T-helper 2 cell treated with Interferon-gamma antibody and Interleukin-4, amounts not matched to agents 100 ng/mL and 5 ng/mL, for 36 hours (primary cell): Measurements from ENCODE around the gene APOL6. TPM values are rescaled to one million over a fixed set of nuclear protein-coding genes. Genes with fewer than 3 reads are reported as not detected.

Source experiments
- intact Hi-C: fragments of 100-400 bp; cut with micrococcal nuclease; formaldehyde crosslinking; loops from one replicate; pipeline ENCODE4 v1.15.1; 2023
- total RNA-seq: library from RNA; stranded (reverse); gene quantifications from 2 replicates; pipeline ENCODE4 v1.2.3, GENCODE V29; 2022

APOL6 gene
- total RNA-seq, 1 donor from 2014 or later, result 73.9 TPM

DNA sequence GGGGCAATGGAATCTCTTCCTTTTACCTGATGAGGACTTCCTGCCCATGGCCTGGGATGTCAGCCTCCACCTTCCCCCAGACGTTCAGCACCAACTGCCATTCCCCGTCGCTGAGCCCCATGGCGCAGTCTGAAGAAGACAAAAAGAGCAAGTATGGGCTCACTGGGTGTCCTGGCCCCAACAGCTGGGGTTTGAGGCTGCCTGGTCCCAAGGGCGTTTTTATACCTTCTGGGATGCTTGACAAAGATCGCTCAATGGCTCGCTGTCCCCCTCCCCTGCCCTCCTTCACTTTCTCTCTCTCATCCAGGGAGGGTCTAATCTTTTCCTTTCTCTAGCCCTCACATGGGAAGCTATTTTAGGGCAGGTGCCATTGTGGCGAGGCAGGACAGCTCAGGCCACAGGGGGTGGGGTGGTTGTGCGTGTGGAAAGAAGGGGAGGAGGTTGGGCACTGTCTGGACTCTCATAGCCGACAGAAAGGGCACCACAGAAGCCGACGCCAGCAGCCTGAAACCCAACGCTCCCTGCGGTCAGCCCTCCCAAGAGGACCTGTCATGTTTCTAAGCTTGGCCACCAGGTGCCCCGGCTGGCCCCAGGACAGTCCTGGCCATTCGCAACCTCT, 31.0 kb upstream of the APOL6 start, which contains the start of gene MB:
Gene MB (minus strand): TSS at position 193 of the 619 bp plus-strand sequence. CDS start 72 bp downstream, at position 121.
- intact Hi-C loops, result no loop called here

DNA sequence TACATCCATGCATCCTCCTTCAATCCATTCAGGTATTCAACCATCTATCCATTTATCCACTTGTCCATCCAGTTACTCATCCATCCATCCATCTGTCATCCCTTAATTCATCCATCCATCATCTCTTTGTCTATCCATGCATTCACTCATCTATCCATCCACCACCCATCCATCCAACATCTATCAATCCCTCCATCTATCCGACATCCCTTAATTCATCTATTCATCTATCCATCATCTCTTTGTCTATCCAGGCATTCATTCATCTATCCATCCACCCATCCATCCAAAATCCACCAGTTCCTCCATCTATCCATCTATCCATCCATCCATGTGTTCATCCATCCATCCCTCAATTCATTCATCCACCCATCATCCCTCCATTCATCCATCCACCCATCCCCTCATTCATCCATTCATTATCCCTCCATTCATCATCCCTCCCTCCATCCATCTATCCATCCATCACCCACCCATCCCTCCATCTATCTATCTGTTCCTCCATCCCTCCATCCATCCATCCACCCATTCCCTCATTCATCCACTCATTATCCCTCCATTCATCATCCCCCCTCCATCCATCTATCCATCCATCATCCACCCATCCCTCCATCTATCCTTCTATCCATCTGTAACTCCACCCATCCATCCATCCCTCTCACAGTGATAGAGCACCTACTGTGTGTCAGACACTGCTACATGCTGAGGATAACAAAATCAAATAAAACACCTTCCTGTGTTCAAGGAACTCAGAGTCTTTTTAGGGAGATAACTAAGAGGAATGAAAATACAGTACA, 29.6 kb upstream of the APOL6 start:
- intact Hi-C loops, result no loop called here

DNA sequence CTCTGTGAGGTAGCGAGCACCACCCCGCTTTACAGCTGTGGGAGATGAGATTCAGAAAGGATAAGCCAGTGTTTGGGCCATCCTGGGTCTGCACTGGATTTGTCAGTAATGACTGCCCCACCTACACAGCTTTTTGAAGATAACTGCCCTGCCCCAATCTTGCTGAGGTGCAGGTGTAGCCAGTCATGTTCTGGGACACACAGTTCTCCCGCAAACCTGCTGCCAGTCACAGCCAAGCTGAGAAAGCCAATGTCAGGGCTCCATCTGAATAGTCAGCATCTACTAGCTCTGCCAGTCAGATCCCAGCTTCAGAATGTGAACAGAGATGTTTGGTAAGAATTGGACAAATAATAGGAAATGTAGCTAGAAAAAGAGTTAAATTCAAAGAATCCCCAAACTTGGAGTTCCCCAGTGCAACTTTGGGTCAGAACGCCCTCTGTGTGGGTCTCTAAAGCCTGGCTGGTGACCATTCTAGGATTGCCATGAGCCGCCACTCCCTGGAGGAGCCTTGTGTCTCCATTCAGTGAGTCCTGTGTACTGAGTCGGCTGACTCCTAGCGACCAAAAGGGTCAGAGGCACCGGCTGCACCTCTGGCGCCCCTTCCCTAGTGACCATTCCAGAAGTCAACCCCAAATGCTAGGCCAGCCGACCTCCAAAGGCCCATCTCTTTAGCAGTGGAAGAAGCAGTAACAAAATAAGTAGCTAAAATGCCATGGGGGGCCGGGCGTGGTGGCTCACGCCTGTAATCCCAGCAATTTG, 28.7 kb upstream of the APOL6 start:
- intact Hi-C loops, result loop anchor here (10.0 kb wide), 2 partner anchors 195 to 405 kb away; partner anchors contain the start of gene RBFOX2

DNA sequence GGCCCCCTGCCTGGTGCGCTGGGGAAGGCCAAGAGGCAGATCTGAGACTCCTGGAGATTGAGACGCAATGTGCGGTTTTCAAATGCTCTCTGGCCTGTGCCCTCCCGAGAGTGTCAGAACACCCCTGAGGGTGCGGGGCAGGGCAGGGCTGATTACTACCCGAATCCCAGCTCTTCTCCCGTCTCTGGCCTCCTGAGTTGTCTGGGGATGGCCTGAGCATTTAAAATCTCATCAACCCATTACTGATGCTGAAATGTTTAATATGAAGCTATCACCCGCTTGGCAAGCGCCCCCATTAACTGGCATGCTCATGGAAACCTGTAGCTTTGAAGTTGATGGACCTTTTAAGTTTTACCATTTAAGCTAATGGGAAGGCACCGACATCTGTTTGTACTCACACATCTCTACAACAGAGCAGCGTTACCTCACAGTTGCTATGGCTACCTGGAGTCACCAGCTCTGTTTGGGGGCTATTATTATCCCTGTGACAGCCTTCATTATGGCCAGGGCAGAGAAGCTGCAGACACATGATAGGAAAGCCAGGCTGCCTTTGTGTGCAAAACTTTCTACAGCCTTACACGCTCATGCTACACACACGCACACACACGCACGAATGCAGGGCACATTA, 27.5 kb upstream of the APOL6 start:
- intact Hi-C loops, result loop anchor here (10.0 kb wide), 2 partner anchors 196 to 404 kb away; partner anchors contain the start of gene RBFOX2

DNA sequence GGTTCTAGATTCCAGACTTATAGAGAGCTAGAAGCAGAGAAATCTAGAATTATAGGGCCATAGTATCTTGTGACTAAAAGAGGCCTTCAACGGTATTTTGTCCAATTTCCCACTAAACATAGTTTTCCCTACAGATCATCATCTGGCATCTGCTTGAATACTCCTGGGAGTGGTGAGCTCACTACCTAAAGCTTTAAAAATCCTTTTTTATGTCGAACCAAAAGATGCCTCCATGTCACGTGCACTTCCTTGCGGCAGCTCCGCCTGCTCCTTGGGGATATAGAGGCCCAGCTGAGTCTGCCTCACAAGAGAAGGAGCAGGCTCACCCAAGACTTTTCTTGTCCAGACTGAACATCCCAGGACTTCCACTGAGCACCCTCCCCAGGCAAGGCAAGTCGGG, 26.8 kb upstream of the APOL6 start:
- intact Hi-C loops, result loop anchor here (10.0 kb wide), 2 partner anchors 197 to 403 kb away; partner anchors contain the start of gene RBFOX2

DNA sequence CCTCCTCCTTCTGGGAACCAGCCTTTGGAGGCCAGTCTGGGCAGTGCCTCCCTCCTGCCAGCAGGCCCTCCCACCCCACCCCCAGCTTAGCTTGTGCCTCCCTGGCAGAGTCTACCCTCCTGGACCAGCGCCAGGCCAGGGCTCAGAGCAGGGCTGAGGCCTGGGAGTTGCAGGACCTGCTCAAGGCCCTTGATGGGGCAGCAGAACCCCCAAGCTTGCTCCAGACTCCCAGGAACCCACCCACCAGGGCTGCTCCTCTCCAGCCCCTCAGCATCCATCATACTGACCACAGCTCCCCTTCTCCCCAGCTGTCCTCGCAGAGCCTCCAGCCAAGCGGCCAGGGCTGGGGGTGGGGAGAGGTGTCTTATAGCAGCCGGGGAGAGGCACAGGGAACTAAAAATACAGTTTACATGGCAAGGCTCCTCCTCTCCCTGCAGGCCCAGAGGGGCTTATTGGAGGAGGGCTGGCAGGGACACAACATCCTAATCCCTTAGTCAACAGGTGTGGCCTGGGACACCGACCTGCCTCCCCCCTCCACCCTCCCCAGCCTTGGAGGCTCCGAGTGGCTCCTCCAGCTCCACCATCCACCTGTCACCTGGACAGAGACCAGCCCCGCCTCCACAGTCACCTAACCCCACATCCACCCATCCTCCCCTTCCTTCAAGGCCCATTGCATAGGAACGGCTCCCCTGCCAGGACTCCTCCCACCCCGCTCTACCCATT, 25.9 kb upstream of the APOL6 start:
- intact Hi-C loops, result loop anchor here (10.0 kb wide), 2 partner anchors 198 to 402 kb away; partner anchors contain the start of gene RBFOX2

DNA sequence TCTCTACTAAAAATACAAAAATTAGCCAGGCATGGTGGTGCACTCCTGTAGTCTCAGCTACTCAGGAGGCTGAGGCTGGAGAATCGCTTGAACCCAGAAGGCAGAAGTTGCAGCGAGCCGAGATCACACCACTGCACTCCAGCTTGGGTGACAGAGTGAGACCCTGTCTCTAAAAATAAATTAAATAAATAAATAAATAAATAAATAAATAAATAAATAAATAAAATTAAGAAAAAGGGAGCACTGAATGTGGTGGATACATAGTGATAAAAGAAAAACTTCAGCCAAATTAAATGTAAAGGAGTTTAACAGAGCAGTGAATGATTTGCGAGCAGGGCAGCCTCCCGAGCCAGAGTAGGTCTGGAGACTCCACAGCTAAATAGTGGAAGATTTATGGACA, 24.4 kb upstream of the APOL6 start:
- intact Hi-C loops, result loop anchor here (1.0 to 10.0 kb wide), 3 partner anchors 199 to 401 kb away; partner anchors contain the start of gene RBFOX2

DNA sequence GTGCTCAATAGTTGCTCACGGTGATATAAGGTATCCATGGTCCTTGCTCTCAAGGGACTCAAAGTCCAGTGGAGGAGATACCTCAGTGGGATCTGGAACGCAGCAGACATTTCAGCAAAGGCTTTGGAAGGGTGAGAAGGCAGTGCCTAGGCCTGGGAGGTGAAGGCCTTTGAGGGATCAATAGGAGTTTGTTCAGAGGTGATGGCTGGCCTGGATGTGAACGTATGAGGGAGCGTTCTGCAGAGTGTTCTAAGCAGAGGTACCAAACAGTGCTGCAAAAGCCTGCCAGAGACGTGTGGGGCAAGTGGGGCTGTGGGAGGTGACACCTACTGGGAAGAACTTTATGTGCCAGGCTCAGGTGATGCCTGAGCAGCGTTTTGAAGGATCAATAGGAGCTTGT, 23.7 kb upstream of the APOL6 start:
- intact Hi-C loops, result loop anchor here (10.0 kb wide), 2 partner anchors 200 to 400 kb away; partner anchors contain the start of gene RBFOX2

DNA sequence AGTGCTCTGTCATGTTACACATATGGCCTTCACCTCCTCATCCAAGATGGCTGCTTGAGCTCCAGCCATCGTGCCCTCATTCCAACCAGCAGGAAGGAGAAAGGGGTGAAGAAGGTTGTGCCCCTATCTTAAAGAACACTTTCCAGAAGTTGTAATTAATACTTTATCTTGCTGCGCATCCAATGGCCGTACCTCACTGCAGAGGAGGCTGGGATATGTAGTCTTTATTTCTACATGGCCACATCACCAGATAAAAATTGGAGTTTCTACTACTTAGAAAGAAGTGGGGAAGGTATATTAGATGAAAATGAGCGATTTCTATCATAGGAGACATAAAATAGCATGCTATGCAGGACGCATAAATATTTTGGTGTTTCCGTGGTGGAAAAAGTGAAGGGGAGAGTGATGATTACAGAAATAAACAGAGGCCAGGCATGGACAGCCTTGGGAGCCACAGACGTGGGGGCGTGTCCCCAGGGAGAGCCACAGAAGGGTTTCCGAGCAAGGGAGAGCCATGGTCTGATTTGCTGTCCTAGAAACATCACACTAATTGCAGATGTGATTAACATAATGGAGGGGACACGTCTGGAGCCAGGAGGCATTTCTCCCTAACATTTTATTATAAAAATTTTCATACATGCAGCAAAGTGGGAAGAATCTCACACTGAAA, 22.3 kb upstream of the APOL6 start:
- intact Hi-C loops, result loop anchor here (2.0 to 10.0 kb wide), 4 partner anchors 201 to 499 kb away; partner anchors contain the start of gene RBFOX2

DNA sequence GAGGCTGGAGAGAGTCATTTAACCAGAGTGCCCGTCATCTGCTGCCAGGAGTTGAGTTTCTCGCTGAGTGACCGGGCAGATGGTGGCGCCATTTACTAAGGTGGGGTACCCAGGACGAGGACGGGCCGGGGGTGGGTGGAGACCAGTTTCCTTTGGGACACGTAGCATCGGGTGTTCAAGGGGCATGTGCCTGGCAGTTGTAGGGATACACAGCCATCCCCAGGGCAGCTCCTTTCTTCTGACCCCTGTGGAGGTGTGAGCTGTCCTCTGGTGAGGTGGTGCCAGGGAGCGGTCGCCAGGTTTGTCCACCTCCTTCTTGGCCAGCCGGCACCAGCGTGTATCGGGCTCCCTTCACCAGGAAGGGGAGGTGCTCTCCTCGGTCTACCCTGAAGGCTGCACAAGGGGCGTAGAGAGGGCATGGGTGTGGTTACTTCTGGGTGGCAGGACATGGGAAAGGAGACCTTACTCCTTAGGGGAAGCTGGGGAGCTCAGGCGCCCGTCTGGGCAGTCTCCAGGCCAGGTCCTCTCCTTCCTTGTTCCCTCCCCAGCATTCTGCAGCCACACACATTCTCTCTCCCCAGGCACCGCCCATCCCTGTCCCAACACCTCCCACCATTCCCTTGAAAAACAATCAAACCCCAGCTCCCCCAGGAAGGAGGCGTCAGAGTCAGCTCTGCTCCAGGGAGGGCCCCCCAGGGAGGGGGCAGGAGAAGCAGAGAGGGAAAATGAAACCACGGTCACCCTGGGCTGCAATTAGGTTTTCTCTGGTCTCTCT, 20.8 kb upstream of the APOL6 start:
- intact Hi-C loops, result loop anchor here (2.0 to 10.0 kb wide), 4 partner anchors 203 to 497 kb away; partner anchors contain the start of gene RBFOX2

DNA sequence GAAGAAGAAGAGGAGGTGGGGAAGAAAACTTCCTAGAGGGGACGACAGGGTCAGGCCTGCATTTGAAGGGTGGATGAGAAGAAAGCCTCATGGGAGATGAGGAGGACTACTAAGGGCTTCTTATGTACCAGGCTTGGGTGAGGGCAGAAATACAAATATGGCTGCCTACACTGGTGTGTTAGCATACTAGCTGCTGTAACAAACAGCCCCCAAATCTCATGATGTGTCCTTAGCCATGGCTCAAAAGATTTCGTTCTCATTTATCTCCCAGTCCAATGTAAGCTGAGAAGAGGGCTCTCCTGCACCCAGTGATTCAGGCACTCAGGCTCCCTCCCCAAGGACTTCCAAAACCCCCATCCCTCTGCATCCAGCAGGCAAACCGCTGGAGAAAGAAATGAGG, 19.5 kb upstream of the APOL6 start:
- intact Hi-C loops, result loop anchor here (5.0 to 10.0 kb wide), 3 partner anchors 204 to 396 kb away; partner anchors contain the start of gene RBFOX2

DNA sequence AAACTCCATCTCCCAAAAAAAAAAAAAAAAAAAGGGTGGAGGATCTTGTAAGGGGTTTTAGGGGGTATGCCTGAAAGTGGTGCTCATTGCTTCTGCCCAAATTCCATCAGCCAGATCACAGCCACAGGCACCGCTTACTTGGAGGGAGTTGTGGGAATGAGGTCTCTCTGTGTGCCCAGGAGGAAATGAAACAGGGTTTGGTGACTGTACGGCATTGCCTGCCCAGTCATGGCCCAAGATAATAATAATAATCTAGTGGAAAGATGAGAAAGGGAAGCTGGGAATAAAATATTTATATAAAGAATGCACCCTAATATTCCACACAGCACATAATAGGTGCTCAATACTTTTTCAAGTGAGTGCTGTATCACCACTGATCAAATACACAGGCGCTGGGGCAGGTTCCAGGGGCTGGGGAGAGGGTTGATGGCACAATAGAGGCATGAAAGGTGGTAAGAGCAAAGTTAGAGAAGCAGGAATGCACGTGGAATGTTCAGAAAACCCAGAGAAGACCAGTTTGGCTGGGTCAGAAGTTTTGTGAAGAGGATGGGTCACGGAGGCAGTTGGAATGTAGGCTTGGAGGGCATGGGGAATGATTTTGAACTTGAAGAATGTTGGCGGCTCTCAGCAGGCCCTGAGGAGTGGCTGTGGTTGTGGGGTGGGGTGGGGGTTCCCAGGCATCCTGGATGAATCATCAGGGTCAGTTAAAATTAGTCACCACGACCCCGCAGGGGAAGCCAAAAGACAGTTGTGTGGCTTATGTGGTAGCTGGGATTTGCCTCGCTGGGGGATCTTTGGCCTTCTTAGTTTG, 18.6 kb upstream of the APOL6 start:
- intact Hi-C loops, result loop anchor here (5.0 to 10.0 kb wide), 3 partner anchors 205 to 395 kb away; partner anchors contain the start of gene RBFOX2

DNA sequence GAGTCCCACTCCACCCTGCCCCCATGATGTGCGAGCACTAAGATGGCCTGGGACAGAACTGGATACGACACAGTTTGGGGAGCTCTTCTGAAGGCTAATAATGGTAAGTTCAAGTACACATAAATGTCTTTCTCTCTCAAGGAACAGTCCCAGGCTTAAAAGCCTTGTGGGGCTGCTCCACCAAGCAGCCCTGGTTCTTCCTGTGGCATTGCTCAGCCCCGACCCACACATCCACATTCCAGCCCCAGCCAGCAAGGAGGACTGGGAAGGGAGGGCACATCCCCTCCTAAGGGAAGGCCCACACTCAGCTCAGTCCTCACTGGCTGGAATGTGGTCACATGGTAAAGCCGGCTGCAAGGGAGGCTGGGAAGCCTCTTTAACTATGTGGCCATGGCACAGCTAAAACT, 17.9 kb upstream of the APOL6 start:
- intact Hi-C loops, result no loop called here

DNA sequence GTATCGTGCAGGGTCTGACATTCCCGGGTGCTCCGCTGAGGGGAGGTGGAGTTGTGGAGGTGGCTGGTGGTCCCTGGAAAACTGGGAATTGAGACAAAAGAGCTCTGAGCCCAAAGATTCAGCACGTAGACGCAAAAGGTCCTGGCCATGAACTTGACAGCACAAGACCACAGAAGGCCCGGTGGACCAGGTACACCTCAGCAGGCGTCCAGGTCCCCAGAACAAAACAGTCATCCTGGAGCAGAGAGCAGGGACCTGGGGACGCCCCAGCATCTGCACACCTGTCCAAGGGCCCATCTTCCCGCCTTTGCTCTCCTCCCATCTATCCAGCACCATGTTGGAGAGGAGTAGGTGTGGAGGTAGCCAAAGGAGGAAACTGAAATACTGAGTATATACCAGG, 17.4 kb upstream of the APOL6 start:
- intact Hi-C loops, result no loop called here

DNA sequence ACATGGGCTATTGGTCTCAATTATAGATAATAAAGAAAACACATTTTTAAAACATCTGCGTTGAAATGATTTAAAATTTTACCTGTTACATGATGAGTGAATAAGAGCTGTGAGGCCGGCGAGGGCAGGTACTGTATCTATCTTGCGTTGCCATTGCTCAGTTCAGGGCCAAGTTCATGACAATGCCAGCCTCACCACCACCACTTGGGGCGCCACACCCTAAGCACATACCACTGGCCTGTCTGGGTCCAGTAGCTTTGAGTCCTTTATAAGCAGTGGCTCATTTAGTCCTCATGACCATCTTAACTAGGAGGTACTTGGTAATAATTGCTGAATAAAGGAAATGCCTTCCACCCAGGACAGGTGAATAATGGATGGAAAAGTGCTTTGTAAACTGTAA, 16.6 kb upstream of the APOL6 start:
- intact Hi-C loops, result no loop called here

DNA sequence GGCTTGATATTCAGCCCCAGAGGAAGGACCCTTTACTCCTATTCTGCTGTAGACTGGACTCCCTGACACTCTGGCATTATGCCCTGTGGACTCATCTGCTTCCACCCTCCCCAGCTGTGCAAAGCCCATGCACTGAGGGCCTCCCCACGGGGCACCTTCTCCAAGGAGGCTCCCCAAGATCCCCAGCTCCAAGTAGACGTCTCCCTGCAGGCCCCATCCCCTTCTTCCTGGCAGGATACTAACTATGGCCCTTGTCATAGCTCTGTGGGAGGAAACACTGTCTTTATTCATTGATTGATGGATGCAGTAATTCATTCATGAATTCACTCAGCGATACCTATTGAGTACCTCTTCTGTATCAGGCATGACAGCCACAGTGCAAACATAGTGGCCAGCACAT, 15.3 kb upstream of the APOL6 start:
- intact Hi-C loops, result no loop called here

DNA sequence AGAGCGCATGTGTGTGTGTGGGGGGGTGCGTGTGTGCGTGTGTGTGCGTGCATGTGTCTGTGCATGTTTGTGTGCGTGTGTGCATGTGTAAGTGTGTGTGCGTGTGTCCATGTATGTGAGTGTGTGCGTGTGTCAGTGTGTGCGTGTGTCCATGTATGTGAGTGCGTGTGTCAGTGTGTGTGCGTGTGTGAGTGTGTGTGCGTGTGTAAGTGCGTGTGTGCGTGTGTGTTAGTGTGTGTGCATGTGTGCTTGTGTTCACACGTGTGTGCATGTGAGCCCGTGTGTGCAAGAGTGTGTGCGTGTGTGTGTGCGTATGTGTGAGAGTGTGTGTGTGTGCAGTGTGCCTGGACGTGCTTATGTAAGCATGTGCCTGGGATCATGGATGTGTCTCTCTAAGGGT, 14.7 kb upstream of the APOL6 start:
- intact Hi-C loops, result no loop called here

DNA sequence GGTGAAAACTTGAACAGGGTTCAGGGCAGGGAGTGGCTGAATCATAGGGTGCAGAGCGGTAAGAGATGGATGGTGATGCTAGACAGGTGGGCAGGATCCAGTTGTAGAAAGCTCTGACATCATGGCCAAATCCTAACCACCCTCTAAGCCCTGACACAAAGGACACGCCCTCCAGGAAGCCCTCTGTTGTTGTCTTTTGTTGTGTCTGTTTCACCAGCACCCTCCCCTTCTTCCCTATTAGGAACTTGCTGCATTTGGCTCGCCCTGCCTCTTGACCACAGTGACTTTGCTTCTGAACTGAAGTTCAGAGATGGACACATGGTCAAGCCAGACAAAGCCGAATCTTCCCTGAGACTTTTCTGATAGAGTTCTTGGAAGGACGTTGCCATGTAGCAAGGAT, 14.2 kb upstream of the APOL6 start:
- intact Hi-C loops, result no loop called here
